Measurements from ENCODE around the gene DSCAML1.

Gene DSCAML1

DNA sequence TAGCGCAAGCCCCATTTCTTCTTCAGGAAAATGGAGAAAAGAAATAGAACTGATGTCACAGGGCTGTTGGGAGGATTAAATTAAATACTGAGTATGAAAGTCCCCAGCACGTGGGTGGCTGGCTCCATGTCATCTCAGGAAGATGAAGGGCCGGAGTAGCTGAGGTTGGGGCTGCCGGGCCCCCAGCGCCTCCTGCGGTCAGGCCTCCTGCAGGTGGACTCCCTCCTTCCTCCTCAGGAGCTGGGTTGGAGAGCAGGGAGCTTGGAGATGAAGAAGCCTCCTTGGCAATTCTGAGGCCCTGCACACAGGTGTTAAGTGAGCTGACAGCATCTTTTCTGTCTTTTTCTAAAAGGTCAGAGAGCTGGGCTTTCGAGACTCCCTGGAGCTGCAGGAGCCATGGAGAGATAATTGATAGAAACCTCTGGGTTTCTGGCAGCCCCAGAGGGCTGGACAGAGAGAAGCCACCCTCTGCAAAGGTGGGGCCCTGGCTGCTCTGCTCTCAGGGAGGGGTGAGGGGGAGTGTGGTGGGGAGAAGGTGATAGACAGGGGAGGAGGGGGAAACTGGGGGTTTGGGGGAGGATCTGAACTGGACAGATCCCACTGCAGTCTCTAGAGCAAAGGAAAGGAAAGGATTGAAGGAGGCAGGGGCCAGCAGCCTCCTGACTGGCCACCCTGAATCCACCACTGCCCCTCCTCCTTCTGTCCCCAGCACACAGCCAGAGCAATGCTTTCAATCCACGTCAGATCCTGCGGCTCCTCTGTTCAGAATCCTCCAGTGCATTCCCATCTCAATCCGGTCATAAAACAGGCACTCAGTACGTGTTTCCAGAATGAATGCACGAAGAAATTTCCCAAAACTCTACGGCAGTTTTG, 258.5 kb downstream of the DSCAML1 start:
- no peak for DNase-seq

DNA sequence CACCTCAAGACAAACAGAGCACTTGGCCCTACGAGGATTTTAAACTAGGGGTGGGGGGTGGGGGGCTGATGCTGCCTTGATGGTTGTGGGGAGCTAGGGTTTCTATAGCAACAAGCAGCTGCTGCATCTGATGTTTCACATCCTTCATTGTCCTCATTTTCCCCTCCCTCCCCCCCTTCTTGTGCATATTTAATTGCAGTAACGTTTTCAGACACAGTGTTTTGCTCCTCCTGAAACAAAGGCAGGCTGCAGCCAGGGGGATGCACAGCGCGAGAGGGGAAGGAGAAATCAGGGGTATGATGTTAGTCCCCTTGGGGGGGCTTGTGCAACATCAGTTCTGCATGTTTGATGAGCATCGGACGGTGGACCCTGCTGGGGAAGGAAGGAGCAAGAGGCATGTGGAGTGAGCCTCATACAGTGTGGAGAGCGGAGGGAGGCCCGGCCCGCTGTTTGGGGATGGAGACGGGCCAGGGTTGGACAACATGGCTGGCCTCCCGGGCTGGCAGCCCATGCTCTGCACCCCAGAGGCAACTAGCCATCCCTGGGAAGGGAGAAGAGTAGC, 261.1 kb downstream of the DSCAML1 start:
- no peak for DNase-seq

DNA sequence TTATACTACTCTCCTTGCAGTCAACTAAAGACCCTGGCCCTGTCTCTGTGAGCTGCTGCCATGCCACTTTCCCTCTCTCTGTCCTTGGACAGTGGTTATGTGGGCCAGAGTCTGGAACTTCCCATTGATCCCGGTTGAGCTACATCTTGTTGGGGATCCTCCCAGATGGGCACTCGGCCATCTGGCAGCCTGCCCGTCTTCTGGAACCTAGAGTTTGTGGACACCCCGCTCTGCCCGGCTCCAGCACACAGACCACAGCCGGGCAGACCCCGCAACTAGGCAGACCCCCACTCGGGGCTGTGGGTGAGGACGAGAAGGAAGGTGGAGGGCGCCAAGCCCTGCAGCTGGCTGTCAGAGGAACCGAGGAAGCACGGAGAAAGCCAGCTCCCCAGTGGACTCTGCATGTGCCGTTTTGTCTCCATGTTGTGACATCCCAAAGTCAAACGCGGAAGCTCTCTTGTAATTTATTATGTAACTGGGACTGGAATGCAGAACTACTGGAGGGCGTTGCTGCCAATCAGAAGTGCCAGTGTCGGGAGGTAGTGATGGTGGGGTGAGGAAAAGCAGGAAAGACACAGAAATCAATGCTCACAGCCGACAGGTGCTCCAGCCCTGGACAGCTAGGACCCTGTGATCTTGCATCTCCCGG, 261.7 kb downstream of the DSCAML1 start:
- DNase-seq = no peak

DNA sequence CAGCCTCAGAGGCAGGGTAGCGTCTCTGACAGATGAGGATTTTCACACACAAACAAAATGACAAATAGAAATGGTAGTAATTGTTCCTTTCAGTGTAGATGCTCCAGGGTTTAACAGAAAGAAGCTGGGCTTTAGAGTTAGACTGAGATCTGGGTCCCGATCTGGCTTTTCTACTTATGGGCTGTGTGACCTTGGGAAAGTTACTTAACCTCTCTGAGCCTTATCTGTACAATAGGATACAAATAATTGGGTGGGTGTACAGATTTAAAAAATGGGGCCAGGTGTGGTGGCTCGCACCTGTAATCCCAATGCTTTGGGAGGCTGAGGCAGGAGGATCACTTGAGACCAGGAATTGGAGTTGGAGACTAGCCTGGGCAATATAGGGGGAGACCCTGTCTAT, 264.4 kb downstream of the DSCAML1 start:
- DNase-seq = no peak

DNA sequence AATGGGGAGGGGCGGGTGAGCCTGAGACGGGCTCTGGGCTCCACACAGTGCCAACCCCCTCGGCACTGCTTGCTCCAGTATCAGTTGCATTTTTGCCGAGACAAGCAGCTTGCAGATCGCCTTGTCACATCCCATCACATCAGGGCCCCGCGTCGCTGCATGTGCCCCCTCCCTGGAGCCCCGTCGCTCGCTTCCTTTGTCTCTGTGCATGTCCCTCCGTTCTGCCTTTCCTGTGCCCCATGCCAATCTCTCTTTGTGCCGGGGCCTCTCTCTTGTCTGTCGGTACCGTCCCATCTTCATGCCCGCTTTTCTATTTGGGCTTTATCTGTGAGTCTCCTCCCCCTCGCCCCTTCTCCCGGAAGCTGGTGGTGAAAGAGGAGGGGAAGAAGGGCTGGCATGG, 267.2 kb downstream of the DSCAML1 start:
- no peak for DNase-seq

DNA sequence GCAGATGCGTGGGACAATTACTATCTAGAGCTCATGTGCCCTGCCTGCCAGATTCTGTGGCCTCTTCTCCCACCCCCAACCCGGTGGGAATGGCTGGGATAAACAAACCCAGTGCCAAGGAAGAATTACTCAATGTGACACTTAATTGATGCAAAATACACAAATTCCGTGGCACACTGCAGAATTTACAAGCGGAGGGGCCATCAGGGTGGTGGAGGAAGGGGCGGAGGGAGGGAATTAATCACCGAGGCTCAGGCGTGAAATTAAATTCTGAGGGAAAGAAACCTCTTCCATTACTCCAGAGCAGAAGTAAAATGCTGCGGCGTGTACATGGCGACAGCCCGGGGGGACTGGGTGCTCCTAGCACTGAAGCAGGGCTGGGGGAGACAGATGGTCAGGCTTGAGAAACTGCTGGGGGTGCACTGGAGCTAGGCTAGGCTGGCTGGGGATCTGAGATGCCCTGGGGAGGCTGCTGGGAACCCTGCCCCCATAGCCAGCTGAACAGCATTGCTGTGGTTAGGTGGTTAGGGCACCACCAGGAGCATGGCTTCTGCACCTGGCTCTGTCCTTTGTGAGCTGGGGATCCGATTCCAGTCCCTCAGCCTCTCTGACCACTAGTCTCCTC, 268.8 kb downstream of the DSCAML1 start:
- DNase-seq = no peak

DNA sequence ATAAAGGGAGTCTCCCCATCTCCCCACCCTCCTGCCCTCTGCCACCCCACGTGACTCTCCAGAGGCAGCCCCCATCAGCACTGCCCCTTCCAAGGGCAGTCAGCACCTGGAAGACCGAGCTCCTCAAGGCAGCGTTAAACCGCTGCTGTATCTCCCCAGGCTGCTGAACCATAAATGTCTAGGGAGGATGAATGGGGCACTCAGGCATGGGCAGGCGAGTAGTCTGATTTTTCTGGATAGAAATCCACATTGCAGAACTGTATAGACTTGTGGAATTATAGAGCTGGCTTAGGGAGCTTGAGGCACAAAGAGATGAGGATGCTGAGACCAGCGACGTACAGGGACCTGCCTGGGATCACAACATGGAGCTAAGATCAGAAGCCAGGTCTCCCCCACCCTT, 269.7 kb downstream of the DSCAML1 start:
- DNase-seq = no peak

DNA sequence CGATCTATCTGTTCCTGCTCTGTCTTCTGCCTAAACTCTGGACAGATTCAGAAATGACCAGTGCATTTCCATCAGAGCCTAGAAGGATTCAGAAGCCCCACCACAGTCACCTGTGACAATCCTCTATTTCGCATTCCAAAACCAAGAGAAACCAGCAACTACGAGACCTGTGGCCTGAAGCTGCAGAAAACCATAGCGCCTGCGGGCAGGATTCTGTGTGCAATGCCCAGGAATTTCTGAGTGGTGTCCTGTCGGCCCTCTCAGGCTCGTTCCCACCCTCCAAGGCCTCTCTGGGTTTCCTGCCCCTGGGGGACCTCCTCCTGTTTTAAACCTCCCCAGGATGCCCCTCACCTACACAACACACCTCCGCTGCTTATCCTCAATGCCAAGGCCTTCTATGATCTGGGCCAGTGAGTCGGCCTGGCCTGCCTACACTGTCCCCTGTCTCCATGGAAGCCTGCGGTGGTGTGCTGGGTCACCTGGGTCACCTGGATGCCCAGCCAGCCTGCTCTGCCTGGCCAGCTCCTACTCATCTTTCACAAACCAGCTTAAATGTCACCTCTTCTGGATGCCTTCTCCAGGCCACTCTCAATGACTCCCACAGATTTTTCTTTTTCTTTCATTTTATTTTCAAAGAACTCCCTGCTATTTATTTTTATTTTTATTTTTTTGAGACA, 271.0 kb downstream of the DSCAML1 start:
- no peak for DNase-seq

DNA sequence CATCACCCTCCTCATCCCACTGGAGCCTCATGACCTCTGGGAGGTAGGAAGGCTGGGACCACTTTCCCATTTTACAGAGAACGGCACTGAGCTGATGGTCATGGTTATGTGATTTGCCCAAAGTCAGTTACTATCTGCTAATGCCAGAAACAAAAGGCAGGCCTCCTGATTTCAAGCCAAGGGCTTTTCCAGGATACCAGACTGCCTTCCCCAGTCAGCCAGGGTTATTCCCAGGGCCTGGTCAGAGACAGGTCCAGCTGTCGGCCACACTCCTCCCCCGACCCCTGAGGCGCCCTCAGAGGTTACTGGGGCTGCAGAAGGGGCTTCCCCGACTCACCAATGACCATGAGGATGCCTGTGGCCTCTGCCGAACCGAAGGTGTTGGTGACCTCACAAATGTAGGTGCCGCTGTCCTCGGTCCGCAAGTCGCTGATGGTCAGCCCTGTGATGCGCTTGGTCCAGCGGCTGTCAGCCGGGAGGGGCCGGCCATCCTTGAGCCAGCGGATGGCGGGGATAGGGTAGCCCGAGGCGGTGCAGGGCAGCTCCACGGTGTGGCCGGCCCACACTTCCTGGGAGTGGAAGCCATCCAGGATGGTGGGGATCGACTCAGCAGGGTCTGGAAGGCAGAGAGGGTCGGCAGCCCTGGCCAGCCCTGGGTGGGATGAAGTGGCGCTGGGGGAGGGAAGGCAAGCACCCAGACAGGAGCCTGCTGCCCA, 272.4 kb downstream of the DSCAML1 start:
- no peak for DNase-seq

DNA sequence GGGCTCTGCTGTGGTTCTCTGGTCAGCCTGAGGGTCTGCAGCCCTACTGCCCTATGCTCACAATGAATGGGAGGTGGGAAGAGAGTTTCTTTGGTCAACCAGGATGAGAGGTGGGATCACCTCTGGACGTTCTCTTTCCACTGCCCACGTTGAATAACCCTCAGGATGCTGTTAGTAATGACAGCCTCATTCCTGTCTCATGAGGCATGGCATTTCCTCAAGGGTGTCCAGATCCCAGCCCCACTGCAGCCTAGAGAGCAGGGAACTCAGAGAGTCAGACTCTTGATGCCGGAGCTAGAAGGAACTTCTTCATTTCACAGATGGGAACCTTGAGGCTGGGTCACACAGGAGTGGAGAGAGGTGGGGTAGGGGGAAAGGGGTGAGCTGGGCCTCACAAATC, 273.3 kb downstream of the DSCAML1 start:
- DNase-seq = no peak

DNA sequence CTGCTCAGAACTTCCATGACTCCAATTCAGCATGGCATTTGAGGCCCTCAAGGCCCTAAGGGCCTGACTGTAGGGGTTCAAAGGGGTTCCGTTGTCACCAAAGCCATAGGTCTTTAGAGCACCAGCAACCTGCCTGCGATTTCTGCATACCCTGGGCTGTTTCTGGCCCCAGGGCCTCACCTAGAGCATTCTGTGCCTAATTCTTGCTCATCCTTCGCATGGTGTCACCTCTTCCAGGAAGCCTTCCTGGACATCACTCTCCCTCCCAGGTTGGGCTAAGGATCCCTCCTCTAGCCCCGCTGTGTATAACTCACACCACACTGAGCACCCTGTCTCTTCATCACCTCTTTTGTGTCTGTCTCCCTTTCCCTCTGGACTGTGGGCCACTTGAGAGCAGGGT, 275.0 kb downstream of the DSCAML1 start:
- no peak for DNase-seq

DNA sequence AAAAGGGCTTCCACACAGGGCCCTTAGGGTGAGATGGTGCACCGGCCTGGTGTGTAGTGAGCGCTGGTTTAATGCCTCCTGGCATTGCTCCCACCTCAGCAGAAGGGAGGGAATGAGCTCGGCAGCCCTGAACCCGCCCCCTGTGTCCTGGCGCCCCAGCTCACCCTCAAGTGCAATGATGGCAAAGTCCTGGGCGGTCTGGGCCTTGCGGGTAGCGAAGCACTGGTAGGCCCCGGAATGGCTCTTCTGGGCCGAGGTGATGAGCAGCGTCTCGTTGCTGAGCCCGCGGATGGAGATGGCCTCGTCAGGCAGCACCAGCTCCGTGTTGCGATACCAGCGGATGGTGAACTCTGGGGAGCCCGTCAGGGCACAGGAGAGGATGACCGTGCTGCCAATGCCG, 276.1 kb downstream of the DSCAML1 start:
- no peak for DNase-seq

DNA sequence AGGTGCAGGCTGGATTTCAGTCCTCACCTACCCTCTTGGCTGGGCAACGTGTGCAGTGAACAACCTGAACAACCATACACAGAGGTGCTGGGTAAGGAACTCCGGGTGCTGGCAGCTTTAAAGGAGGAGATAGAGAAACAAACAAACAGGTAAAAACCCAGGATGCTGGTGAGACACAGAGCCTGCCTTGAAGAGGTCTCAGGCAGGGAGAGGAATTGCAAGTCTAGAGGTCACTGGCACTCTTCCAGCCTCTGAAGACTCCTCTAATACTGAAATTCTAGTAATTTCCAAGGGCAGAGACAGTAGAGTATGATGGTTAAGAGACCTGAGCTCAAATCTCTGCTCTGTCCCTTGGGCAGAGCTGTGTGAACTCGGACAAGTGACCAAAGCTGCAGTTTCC, 276.8 kb downstream of the DSCAML1 start:
- no peak for DNase-seq

DNA sequence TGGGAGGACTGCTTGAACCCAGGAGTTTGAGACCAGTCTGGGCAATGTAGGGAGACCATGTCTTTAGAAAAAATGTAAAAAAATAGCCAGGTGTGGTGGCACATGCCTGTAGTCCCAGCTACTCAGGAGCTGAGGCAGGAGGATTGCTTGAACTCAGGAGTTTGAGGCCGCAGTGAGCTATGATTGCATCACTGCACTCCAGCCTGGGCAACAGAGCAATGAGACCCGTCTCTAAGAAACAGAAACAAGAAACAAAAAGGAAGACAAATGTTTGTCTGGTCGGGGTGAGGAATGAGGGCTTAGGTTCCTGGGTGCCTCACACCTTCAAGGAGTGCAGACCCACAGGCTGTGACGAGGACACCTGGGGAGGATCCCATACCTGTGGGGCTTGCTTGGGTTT, 277.4 kb downstream of the DSCAML1 start:
- no peak for DNase-seq

DNA sequence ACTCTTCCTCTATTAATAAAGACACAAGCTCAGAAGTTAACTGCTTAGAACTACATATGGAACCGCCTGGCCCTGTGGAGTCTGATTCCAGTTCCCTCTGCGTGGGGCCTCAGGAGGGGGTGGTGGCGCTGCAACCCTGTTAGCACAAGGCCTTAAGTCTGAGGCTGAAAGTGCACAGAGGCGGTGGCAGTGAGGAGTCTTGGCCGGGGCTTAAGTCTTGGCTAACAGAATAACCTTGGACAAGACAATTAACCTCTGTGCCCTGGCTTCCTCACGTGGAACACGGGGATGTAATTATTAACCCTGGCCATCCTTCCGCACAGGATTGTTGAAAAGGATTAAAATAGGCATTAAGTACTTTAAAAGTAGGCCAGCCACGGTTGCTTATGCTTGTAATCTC, 277.8 kb downstream of the DSCAML1 start:
- DNase-seq = no peak

DNA sequence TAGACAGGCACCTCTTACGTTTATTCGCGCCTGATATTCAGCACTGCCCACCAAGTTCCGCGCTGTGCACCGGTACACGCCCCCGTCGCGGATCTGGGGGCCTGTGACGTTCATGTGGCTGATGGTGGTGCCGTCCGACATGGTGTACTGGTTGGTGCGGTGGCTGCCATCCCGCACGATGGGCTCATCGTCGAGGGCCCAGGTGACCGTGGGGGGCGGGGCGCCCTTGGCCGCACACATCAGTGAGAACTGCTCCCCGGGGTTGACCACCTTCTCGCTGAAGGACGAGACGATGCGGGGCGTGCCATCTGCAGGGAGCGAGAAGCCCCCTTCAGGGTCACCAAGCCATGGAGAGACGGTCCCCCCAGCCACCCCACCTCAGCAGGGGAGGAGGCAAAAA, 278.6 kb downstream of the DSCAML1 start:
- DNase-seq = no peak

DNA sequence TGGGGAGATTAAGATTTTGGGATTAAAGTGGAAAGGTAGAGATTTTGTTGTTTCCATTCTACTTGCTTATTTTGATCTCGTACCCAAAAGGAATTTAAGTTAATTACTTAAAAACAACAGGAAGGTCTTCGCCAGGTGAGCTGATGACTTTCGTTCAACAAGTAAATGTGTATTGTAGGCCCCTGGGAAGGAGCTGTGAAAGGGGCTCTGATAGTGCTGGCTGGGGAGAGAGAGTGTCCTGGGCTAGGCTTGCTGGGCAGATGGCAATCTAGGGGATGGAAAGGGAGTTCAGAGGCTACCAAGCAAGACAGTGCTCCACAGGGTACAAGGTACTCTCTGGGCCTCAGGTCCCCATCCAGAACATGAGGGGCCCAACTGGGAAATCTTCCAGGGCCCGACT, 279.9 kb downstream of the DSCAML1 start:
- no peak for DNase-seq

DNA sequence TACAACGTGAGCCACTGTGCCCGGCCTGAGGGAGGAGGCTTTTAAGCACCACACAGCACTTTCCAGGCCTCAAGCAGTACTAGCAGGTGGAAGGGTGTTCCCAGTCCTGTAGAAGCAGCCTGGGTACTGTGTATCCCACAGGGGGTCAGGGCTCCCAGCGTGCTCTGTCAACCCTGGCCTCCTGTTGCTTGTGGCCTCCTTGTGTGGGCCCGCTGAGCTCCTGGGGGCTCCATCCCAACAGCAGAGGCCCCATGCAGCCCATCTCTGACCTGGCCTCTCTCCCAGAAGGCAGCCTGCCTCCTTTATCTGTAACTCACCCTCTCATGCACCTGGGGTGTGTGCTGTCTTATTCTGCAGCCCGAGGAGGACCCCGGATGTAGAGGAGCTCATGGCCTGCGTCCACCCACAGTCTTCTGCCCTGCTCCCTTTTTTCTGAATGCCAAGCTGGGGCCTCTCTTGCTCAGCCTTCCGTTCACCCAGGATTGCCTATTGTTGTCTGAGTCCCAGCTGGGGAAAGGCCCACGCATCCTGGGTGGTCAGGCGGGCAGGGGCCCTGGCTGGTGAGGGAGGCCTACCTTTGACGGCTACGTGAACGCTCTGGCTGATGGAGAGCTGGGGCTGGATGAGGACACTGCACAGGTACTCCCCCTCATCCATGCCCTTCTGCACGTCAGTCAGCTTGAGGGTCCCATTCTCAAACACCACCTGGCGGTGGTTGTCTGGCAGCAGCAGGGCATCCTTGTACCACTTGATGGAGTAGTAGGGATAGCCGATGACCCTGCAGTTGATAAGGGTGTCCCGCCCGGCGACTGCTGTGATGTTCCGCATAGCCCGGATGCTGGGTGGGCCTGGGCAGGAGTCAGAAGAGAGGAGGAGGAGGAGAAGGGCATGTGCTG, 280.9 kb downstream of the DSCAML1 start:
- no peak for DNase-seq

DNA sequence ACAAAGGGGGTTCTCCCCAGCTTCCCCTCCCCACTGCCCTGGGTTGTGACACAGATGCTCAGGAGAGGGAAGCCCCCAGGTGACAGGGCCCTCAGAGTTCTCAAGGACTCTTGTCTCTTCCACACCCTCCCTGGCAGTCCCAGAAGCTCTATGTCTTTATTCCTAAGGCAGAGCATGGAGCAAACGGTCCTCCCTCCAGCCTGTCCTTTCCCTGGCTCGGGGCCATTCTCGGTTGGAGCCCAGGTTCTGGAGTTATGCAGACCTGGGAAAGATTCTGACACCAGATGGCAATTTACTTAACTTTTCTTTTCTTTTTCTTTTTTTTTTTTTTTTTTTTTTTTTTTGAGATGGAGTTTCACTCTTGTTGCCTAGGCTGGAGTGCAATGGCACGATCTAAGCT, 282.8 kb downstream of the DSCAML1 start:
- no peak for DNase-seq

DNA sequence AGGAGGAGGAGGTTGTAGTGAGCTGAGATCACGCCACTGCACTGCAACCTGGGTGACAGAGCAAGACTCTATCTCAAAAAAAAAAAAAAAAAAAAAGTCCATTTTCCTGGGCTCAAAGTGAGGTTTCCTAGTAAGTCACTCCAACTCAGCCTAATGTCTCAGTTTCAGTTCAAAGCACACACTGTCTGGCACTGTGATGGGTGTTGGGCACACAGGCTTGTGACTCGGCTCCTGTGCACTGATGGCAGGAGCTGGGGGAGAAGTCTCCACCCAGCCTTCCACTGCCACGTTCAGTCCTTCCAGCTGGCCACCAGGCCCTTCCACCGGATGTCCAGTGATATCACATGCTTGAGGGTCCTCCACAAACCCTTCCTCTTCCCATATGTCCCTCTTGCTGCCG, 283.4 kb downstream of the DSCAML1 start:
- DNase-seq = no peak

DNA sequence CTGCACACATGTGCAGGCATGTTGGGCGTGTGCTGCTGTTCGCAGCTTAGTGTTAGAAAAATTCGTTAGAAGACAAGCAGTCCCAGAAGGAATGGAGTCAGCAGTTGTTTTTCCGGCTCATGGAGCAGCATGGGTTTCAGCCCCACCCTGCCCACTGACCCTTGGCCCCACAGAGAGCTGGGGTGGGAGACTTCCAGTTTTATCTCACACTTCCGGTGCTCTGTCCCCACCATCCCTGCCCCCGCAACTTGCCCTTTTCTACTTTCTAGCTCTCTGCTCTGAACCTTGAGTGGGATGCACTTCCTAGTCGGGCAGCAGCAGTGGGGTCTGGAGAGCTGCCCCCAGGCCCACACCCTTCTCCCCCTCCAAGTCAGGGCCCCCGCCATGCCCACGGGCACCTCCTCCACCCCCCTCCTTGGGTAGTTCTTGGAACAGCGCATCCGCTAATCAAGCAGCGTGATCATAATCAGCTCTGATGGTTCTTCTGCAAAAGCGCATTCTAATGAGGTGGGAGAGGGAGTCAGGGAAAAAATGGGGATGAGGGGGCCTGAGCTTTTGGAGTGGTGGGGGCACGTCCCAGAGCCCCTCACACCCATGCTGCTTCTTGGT, 285.0 kb downstream of the DSCAML1 start:
- DNase-seq = no peak

Data from activated T-cell treated with anti-CD3 and anti-CD28 coated beads for 4 hours (primary cell).